Caco-2 (cell line): ENCODE measurements around the gene LRRC9. TPM values are rescaled to one million over a fixed set of nuclear protein-coding genes. Genes with fewer than 3 reads are reported as not detected.

ENCODE experiments used
- BruUV-seq: library from RNA; stranded (reverse); fragments of 400-500 nt; replicated peaks from 2 replicates; lab custom pipeline; 2021; lab: Mats Ljungman, UMichigan
- CTCF ChIA-PET: fragments of 300-600 bp; sonication (Branson Sonifier 250); formaldehyde crosslinking; loops from one replicate; lab custom pipeline; 2022; ENCODE audit warnings: antibody characterized with exemption; lab: Charles Lee
- POLR2A ChIA-PET: fragments of 300-600 bp; sonication (Branson Sonifier 250); formaldehyde crosslinking; loops from one replicate; lab custom pipeline; 2022; ENCODE audit warnings: antibody characterized with exemption; lab: Charles Lee
- DNase-seq, 2 experiments: peaks; one replicate each; pipeline versions ENCODE4 v3.0.0 to v3.0.0-alpha.2; 2020 to 2022
- H3K27me3 ChIP-seq: replicated peaks from 2 replicates; pipeline ENCODE4 v1.6.0; 2011; ENCODE audit warnings: low read length; ENCODE audit not compliant: control insufficient read depth, insufficient read depth
- H3K36me3 ChIP-seq: 2 replicates; pipeline ENCODE4 v1.5.1; 2011; ENCODE audit warnings: low read length; ENCODE audit not compliant: control insufficient read depth, insufficient read depth
- H3K4me1 ChIP-seq: fragments of 250-450 bp; sonication (Bioruptor Pico); 2 replicates; pipeline ENCODE4 v1.5.1; 2020; ENCODE audit warnings: mild to moderate bottlenecking
- H3K4me3 ChIP-seq: 2 replicates; pipeline ENCODE4 v1.5.1; 2011; ENCODE audit warnings: low read depth, mild to moderate bottlenecking, control low read depth, low read length
- H3K9me3 ChIP-seq: fragments of 250-450 bp; sonication (Bioruptor Pico); 2 replicates; pipeline ENCODE4 v1.5.1; 2020; ENCODE audit warnings: mild to moderate bottlenecking, moderate library complexity
- H3K27ac Mint-ChIP-seq: one replicate; pipeline ENCODE4 v1.8.0; 2022; ENCODE audit warnings: mixed read lengths; ENCODE audit not compliant: unreplicated experiment
- H3K27me3 Mint-ChIP-seq: one replicate; pipeline ENCODE4 v1.8.0; 2022; ENCODE audit warnings: mixed read lengths; ENCODE audit not compliant: insufficient read depth, unreplicated experiment
- H3K36me3 Mint-ChIP-seq: one replicate; pipeline ENCODE4 v1.8.0; 2022; ENCODE audit warnings: mild to moderate bottlenecking, mixed read lengths; ENCODE audit not compliant: insufficient read depth, unreplicated experiment
- H3K4me1 Mint-ChIP-seq: one replicate; pipeline ENCODE4 v1.8.0; 2022; ENCODE audit warnings: low read depth, mixed read lengths; ENCODE audit not compliant: unreplicated experiment
- H3K4me3 Mint-ChIP-seq: one replicate; pipeline ENCODE4 v1.8.0; 2022; ENCODE audit warnings: mild to moderate bottlenecking, moderate library complexity, mixed read lengths; ENCODE audit not compliant: unreplicated experiment
- H3K9me3 Mint-ChIP-seq: one replicate; pipeline ENCODE4 v1.8.0; 2022; ENCODE audit warnings: mixed read lengths; ENCODE audit not compliant: unreplicated experiment
- CTCF ChIP-seq, 2 experiments: fragments of 200-600 bp in 1 of 2; IDR thresholded peaks; 1 replicate in 1 of 2; 2 replicates in 1 of 2; pipeline versions ENCODE4 v1.5.1 to v1.8.0; 2011 to 2022; ENCODE audit warnings: antibody characterized with exemption in 1 of 2, control low read depth in 1 of 2, inconsistent platforms in 1 of 2, low read depth in 1 of 2, low read length in 1 of 2, mild to moderate bottlenecking in 1 of 2, moderate library complexity in 1 of 2; ENCODE audit not compliant: insufficient read depth in 1 of 2, severe bottlenecking in 1 of 2, unreplicated experiment in 1 of 2
- intact Hi-C: fragments of 100-400 bp; cut with micrococcal nuclease; formaldehyde crosslinking; loops from one replicate; pipeline ENCODE4 v1.10.0; 2022; ENCODE audit not compliant: unreplicated experiment
- total RNA-seq: library from RNA; stranded (reverse); gene quantifications from 2 replicates; pipeline ENCODE4 v1.2.3, GENCODE V29; 2022

LRRC9 gene
- total RNA-seq, 1 experiment from 2014 or later = 1.2 TPM

GRCh38 chr14:60111732-60112131, 191.8 kb downstream of the LRRC9 start:
- Mint-ChIP-seq H3K9me3 (no peaks in the 10 kb centered on the region), H3K4me3 (no peak overlapping the region), H3K27me3 (no peaks in the 10 kb centered on the region), H3K4me1 (no peaks in the 10 kb centered on the region), H3K27ac (no peak overlapping the region), H3K36me3 (peaks cover 37% of the 10 kb centered on the region)
- ChIA-PET CTCF (no interaction called here), POLR2A (no interaction called here)
- no peak for DNase-seq
- no TSS peak for BruUV-seq
- H3K9me3 ChIP-seq = no peaks in the 10 kb centered on the region
- no peaks in the 10 kb centered on the region for H3K4me1 ChIP-seq
- no peak overlapping the region for H3K4me3 ChIP-seq
- no peaks in the 10 kb centered on the region for H3K27me3 ChIP-seq
- H3K36me3 ChIP-seq = peaks cover 1% of the 10 kb centered on the region
- TF ChIP-seq CTCF (IDR thresholded peaks at IDR 0.05; ENCODE audit: insufficient read depth in 1 of 2, low read depth in 1 of 2, low read length in 1 of 2, severe bottlenecking in 1 of 2, unreplicated experiment in 1 of 2) = no peak
- intact Hi-C loops = no loop called here

Other genes starting within 250 kb of the LRRC9 start
- 0.25 TPM in 1 of 2 replicates, not detected in the other for gene RTN1, start 49.4 kb upstream of the LRRC9 start, total RNA-seq
- 69.4 and 72.7 TPM in 2 replicates for gene PCNX4, start 171.8 kb downstream of the LRRC9 start, total RNA-seq
- 61.6 and 65.6 TPM in 2 replicates for gene DHRS7, start 245.3 kb downstream of the LRRC9 start, total RNA-seq